CD4-positive, alpha-beta T cell treated with Interleukin-12 subunit alpha and Interleukin-12 subunit beta, for 1 hour (primary cell): ENCODE results near the gene BICD2.
"Not testable (repeated sequence)": the region's sequence is repeated elsewhere in the genome, so short reads cannot be mapped to it uniquely, and the experiment has no call there.

Experiments used
- DNase-seq: peaks from one replicate; pipeline ENCODE4 v3.0.0-alpha.2; 2020

BICD2 gene

DNA sequence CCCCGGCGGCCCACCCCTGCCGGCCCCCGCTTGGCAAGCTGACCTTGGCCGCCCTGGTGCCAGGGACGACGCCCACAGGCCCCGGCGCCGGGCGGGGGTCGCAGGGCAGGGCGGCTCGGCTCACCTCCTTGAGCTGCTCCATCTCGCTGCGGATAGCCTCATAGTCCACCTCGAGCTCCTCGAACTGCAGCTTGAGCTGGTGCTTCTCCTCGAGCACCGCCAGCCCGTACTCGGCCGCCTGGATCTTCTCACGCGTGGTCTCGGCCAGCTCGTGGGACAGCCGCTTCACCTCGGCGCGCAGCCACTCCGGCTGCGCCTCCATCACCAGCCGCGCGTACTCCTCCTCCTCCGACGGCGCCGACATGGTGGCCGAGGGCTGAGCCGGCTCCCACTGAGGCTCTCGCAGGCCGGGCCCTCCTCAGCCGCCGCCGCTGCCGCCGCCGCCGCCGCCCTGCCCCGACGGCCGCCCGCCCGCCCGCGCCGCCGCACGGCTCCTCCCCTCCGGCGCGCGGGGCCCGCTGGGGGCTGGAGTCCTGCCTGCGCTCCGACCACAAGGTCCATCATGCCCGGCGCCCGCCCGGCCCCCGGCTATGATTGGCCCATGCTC lies at the start of gene BICD2:
TSS of gene BICD2 (minus strand) at position 453 of the 607 bp plus-strand sequence. CDS start at position 364, 89 bp downstream.
- DNase-seq, result no peak

DNA sequence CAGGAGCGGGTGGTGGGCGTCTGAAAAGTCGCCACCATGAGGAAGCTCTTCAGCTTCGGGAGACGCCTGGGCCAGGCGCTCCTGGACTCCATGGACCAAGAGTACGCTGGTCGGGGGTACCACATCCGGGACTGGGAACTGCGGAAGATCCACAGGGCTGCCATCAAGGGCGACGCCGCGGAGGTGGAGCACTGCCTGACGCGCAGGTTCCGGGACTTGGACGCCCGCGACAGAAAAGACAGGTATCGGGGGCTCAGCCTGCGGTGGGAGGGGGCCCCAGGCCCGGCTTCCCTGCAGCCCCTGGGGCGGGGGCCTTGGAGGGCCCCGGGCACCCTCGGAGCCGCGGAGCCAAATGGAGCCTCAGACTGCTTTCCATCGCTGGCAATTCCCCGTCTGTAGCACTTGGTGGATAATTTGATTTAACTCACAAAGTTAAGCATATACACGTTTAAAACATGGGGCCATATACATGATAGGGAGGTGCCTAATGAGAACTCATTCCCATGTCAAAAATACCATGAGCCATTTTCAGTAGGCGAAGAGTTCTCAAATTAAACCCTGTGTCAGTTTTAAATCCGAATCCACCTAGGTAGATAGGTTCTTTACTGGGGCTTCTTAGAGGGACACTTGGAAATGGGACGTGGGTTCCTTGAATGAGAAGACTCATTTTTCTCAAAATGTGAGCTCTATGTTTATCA lies 45.1 kb upstream of the BICD2 start:
- DNase-seq, result not testable (repeated sequence)

DNA sequence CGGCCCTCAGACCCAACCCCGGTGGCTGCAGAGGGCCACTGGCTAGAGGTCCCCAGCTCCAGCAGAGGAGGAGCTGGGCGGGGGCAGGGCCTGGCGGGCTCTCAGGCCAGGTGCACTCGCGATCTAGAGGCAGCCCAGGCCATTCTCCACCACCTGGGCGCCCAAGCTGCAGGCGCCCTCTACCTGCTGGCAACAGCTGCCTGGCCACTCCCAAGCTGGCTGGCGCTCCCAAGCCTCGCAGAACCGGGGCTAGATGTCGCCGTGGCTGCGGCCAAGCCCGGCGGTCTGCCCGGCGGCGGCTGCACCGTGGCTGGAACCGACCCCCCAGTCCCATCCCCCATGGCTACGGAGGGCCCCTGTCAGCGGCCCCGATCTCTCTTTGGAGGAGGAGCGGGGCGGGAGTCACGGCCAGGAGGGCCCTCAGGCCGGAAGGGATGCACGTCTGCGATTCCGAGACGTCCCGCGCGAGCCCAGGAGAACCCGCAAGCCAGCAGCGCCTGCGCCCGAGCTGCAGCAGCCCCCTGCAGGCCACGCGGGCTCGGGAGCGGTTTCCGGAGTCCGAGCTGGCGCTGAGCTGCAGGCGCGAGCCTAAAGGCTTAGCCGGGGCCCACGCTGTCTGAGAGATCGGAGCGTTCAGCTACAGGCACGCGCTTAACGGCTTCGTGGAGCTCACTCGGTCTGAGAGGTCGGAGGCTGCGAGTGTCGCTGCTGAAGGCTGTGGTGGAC lies 44.3 kb upstream of the BICD2 start:
- peak; percentile 42 for DNase-seq

DNA sequence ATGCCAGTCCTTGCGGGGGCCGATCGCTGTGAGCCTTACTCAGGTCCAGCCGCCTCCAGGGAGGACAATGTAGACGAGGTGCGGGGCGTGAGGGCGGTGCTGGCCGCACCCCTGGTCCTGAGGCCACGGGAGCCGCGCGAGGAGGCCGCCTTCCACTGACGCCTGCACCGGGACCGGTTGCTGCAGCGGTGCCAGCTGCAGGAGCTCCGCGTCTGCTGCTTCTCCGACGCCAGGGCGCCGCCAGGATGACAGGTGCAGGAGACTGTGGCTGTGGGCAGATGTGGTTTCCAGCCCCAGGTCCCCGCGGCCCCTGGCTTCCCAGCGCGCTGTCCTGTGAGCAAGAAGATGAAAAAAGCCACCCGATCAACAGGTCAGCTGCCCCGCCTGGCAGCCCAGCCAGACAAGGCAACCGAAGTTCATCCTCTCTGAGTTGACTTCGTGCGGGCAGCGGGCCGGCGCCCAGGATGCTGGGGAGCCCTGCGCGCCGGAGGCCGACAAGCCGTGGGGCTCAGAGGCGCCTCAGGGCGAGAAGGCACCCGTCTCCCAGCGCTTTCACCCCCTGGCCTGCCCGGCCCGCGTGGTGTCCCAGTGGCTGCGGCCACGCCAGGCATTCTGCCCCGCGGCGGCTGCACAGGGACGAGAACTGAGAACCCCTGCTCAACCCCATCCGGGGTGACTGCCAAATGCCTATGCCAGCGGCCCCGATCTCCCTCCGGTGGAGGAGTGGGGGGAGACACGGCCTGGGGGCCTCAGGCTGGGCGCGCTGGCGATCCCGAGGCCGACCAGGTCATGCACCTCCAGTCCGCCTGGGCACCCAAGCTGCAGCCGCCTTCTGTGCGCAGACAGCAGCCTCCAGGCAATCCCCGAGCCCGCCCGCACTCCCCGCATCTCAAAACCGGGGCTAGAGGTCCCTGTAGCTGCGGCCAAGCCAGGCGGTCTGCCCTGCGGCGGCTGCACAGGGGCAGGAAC lies 43.4 kb upstream of the BICD2 start:
- DNase-seq, result peak; percentile 25

DNA sequence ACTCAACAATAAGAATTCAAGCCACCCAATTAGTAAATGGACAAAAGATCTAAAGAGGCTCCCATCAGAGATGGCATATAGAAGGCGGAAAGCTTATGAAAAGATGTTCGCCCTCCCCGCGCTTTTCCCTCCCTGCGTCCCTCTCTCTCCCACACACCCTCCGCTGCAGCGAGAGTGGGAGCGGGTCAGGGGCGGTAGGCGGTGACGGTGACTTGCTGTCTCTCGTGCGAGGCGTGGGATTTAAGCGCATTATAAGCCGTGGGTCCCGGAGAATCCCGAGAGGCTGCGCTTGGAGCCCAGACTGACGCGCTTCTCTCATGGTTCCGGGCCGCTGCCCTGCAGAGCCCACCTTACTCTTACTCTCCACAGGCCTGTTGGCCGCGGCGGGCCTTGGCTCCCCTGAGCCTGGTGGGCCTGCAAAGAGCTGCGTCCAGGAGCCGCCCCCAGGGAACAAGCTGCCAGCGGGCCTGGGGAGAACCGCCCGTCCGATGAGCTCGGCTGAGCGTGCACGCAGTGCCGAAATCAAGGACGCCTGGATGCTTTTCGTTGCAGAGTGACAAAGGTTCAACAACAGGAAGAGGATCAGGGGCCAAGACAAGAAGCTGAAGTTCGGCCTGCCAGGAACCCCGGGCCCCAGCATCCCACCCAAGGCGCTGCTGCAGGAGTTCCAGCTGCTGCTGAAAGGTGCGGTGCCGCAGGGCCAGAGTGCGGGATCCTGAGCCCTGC lies 42.6 kb upstream of the BICD2 start:
- DNase-seq, result no peak

DNA sequence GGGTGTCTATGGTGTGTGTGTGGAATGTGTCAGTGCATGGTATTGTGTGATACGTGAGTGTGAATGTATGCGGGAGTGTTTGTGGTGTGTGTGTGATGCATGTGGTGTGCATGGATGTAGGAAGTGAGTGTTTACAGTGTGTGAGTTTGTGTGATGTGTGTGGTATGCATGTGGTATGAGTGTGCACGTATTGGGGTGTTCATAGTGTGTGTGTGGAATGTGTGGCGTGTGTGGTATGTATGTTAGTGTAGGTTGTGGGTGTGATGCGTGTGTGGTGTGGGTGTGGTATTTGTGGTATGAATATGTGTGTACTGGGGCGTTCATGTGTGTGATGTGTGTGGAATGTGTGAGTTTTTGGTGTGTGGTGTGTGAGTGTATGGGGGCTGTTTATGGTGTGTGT lies 40.1 kb upstream of the BICD2 start:
- DNase-seq, result no peak

DNA sequence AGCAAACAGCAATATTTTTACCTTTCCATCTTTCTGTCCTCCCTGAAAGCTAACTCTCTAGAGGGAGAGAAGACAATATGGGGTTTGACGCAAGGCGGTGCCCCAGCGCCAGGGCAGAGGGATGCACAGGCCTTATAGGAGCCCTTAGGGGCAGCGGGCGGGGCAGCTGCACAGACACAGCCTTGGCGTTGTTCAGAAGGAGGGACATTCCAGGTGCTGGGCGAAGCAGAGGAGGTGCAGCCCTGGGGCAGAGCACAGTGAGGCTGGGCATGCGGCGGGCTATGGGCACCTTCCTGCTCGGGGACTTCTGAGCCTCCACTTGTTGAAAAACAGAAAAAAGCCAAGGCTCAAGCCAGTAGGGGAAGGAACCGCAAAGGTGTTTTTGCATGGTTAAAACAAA lies 33.7 kb upstream of the BICD2 start:
- no peak for DNase-seq

DNA sequence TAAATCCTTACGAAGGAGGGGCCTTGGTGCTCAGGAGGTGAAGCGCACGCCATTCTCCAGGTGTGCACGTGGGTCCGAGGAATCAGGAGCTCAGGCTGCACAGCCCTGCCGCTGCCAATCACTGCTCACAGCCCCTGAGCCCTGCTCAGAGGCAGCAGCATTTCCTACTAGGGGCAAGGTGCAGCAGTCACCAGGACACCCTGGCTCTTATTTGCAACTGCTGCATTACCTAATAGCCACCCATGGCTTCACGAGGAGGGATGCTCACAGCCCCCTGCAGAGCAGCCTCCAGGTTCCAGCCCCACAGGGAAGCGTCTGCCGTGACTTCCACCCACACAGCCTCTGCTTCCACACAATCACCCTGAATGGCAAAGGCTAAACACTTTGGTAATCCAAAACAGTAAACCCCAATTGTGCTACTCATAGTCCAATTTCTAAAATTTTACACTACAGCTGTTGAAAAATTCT lies 31.7 kb upstream of the BICD2 start:
- not testable (repeated sequence) for DNase-seq

DNA sequence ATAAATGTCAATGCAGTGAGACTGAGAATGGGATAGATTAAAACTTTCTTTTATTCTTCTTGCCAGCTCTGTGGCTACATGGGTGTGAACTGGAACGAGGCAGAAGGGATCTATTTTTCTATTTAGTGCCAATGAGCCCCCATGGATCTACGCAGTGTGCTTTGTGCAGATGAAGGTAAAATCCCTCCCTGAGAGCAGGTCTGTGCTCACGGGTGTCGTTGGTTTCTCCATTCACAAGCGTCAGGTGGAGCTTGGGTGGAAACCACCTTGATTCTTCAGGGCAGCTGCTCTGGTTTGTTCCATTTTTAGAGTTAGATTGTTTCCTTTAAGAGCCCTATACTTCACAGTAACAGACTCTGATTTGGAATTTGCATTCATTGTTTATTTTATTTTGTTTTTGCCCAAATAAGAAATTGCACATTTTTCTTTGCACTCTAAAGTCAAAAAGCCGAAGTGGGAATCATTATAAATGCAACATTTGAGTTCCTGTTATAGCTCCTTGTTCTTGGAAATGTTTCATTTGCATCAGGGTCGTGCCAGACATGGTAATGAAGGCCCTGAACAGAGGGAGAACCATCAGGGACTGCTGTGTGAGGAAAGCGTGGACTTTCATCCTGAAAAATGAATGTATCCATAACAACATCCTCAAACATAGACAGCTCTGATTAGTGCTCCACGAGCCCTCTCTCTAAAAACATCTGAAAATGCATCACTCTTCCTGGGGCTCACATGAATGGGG lies 31.1 kb upstream of the BICD2 start:
- no peak for DNase-seq

DNA sequence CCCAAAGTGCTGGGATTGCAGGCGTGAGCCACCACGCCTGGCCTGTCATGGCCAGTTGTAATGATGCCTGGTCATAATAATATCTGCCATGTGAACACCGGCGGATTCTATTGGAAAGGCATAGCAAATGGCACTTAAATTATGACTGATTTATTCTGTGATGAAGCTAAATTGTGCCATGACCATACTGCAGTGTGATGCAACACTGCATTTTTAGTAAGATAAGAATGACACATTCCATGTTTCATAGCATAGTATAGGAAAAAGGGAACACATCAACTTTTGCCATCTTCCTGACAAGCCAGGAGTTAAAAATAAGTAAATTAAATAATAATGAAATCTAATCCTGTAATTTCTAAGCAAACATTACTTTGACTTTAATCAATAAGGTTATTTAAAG lies 30.4 kb upstream of the BICD2 start:
- no peak for DNase-seq

DNA sequence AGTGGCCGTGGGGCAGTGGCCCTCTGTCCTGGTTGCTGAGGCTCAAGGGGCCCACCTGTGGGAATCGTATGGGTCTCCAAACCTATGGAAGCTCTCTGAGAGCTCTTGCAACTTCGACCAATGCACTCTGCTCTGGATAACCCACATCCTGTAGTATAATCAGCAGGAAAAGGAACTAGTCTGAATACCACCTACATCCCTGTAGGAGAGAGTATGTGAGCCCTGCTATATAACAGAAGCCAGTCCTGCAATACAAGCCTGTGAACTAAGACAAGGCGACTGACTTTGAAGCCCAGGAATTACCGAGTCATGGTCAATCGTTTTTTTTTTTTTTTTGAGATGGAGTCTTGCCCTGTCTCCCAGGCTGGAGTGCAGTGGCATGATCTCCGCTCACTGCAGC lies 29.8 kb upstream of the BICD2 start:
- DNase-seq, result no peak

DNA sequence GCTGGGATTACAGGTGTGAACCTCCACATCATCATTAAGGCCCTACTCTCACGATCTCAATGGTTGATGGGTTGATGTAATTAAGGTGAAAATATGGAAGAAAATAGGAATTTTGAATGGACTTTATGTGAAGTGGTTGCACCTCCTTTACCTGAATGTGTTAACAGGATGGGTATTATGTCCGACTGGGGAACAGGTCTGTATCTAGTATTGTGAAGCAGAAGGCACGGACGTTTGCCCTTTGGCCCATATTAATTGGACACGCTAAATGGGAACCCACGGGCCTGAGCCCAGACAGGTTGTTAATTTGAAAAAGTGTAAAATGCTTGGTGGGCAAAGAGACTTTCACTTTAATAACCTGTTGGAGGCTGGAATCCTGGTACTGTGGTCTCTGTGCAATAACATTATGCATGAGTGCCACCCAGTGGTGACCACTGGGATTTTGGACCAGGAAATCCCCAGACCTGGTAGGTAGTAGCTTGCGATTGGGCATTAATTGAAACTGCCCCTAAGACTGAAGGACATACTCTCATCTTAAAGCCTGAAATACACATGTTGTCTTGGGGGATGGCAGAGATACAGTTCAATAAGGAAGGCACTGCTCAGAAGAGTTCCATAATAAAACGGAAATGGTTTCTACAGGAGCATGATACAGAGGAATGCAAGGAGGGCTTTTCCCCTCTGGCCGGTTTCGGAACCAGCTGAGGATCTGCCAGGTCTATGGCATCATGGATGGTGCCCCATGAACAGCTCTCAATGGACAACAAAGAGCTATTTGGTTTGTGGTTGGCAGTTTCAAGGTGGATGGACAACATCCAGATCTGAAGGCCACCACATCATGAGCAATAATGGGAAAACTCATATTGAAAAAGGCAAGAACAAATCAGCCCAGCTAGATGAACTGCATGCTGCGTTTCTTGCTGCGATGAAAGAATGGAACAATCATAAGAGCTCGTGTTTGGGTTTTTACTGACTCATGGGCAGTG lies 26.2 kb upstream of the BICD2 start:
- peak; percentile 82 for DNase-seq

DNA sequence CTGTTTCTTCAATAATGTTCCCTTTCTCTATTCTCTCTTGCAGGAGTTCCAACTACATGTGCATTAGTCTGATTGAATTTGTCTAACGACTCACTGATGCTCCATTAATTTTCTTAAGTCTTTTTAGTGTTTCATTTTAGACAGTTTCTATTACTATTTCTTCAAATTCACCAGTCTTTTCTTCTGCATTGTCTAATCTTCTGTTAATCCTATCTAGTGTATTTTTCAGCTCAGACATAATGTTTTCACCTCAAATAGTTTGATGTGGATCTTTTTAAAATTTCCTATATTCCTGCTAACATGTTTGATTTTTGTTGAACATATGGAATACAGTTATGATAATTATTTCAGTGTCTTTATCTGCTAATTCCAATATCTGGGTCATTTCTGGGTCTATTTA lies 21.7 kb upstream of the BICD2 start:
- DNase-seq, result no peak

DNA sequence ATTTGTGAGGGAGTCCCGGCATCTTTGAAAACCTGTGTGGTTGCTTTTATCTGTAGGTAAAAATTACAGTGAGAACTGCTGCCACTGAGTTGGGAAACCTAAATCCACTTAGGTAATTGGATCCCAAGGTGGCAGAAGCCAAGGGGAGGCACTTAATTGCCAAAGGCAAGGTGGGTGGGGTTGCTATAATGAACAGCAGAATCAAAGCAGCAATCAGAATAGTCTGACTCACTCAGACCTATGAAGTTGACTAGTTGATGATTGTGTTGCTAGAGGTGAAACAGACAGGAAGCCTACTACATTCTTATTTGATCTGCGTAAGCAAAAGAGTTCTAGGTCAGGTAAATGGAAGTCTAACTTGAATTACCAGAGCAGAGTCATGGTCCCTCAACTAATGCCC lies 17.3 kb upstream of the BICD2 start:
- no peak for DNase-seq

DNA sequence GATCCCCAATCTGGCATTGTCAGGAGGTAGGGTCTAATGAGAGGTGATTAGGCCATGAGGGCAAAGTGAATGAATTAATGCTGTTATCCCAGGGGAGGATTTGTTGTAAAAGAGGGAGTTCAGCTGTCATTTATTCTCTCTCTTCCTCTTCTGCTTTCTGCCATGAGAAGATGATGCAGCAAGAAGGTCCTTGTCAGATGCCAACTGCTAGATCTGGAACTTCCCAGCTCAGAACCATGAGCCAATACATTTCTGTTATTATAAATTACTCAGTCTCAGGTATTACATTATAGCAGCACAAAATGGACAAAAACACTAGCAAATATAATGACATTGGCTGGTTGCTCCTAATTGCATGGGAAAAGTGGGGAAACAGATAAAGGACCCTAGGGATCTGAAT lies 15.6 kb upstream of the BICD2 start:
- no peak for DNase-seq

DNA sequence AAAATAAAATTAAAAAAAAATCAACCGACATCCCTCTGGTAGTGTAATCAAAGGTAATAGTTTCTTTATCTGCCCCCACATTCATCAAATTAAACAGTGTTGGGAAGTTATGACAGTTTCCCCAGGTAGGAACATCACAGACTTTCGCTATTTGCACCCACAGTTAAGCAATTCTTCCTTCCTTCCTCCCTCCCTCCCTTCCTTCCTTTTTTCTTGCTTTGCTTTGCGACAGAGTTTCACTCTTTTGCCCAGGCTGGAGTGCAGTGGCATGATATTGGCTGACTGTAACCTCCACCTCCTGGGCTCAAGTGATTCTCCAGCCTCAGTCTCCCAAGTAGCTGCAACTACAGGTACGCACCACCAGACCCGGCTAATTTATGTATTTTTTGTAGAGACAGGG lies 10.8 kb upstream of the BICD2 start:
- no peak for DNase-seq

DNA sequence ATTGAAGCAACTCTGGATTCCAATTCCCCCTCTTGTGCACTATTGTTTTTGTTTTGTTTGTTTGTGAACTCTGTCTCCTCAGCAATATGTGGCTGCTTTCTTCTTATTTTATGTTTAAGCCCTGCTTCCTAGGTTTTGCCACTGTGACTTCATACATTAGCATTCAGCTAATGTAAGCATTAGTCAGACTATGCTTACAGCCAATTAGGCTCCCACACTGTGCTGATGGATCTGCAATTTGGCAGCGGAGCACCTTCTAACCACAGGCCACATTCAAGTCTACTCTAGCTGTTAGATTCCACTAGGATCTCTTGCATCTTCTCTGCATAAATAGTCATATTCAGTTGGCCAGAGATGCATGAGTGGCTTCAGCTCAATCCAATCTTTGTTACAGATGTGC lies 9.6 kb upstream of the BICD2 start:
- DNase-seq, result no peak

DNA sequence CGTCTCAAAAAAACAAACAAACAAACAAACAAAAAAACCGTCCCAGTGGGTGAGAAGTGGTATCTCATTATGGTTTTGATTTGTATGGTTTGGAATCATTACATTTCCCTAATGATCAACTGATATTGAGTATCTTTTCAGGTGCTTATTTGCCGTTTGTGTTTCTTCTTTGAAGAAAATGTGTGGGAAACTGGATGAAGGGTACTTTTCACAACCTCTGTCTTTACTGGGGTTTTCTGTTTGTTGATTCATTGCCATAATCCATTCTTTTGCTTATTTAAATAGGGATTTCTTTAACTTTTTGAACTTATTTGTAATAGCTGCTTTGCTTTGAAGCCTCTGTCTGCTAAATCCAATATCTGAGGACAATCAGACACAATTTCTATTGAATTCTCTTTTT lies 9.2 kb upstream of the BICD2 start:
- no peak for DNase-seq

DNA sequence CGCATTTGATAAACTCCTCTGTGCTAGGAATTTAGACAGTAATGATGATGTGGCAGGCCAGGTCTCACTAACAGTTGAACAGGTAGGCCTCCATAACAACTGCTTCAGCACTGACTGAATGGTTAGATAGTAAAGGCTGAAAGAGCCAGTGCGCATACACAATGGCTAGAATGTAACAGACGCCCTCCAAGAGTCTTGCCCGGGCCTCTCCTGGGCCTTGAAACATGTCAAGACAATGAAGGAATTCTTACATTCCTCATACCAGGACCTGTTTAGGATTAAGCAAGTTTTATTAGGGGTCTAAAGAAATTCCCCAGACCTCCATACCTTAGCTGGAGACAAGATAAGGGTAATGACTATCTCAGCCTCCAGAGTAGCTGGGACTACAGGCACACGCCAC lies 6.7 kb upstream of the BICD2 start:
- no peak for DNase-seq

DNA sequence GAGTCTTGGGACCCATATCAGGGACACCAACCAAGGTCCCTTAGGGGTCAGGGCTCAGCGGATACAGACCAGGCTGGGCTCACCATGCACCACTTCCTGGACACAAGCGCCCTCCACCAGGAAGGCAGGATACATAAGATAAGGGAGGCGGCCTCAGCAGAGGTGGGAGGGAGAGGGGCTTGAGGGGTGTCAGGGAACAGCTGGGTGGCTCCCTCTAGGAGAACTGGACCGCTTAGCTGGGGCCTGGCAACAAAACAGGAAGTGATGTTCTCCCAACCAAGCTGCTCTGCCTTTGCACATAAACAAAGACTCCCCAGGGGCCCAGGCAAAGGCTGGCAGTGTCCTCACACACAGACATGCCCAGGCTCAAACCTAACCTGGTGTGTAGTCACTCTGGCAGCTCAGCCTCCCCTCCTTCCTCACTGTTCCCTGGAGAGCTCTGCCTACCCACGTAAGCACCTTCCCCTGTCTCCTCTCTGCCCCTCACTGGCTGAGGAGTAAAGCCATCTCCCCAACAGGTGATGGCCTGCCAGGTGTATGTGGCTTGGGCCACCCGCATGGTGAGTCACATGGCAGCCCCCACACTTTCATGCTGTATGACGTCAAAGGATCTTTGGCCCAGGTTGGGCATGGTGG lies 5.8 kb upstream of the BICD2 start:
- no peak for DNase-seq
